HG02884 (cell line): ENCODE results near the gene BCL2L14.

ENCODE experiments used
- ATAC-seq: cut with Tn5 transposase; IDR thresholded peaks from one replicate; pipeline ENCODE4 v1.9.1; 2021; ENCODE audit warnings: mild to moderate bottlenecking, moderate library complexity; ENCODE audit not compliant: unreplicated experiment

The BCL2L14 gene

GRCh38 chr12:12054993-12055392 is 15.7 kb upstream of the BCL2L14 start:
- ATAC-seq = no peak

- no peak for ATAC-seq
Measured at GRCh38 chr12:12056951-12057350, 13.8 kb upstream of the BCL2L14 start.

GRCh38 chr12:12064596-12064995 is 6.1 kb upstream of the BCL2L14 start:
- ATAC-seq = no peak

- no peak for ATAC-seq
Measured at GRCh38 chr12:12068751-12069150, 2.0 kb upstream of the BCL2L14 start.

- ATAC-seq = no peak
Measured at GRCh38 chr12:12069821-12070548, 754 bp upstream of the BCL2L14 start.

GRCh38 chr12:12072064-12072760 is 1.5 kb downstream of the BCL2L14 start:
- peak; percentile 67 for ATAC-seq

GRCh38 chr12:12079291-12079690 is 8.6 kb downstream of the BCL2L14 start:
- no peak for ATAC-seq

- ATAC-seq = no peak
Measured at GRCh38 chr12:12081836-12082497, 11.2 kb downstream of the BCL2L14 start.

- ATAC-seq = no peak
Measured at GRCh38 chr12:12083688-12084087, 12.9 kb downstream of the BCL2L14 start.

GRCh38 chr12:12086362-12086761 is 15.6 kb downstream of the BCL2L14 start:
- no peak for ATAC-seq

GRCh38 chr12:12086973-12087692 is 16.4 kb downstream of the BCL2L14 start:
- no peak for ATAC-seq

GRCh38 chr12:12087693-12088034 is 16.9 kb downstream of the BCL2L14 start:
- no peak for ATAC-seq

- ATAC-seq = no peak
Measured at GRCh38 chr12:12088147-12088546, 17.4 kb downstream of the BCL2L14 start.

GRCh38 chr12:12088761-12089160 is 18.0 kb downstream of the BCL2L14 start:
- no peak for ATAC-seq

- ATAC-seq = no peak
Measured at GRCh38 chr12:12091071-12091470, 20.3 kb downstream of the BCL2L14 start.

GRCh38 chr12:12091977-12092663 is 21.4 kb downstream of the BCL2L14 start:
- no peak for ATAC-seq

- ATAC-seq = no peak
Measured at GRCh38 chr12:12094481-12094880, 23.7 kb downstream of the BCL2L14 start.

- no peak for ATAC-seq
Measured at GRCh38 chr12:12095021-12095420, 24.3 kb downstream of the BCL2L14 start.

- ATAC-seq = no peak
Measured at GRCh38 chr12:12097891-12098690, 27.4 kb downstream of the BCL2L14 start.

- ATAC-seq = no peak
Measured at GRCh38 chr12:12098691-12099015, 27.9 kb downstream of the BCL2L14 start.
